Activated gamma-delta T cell treated with anti-CD3 and anti-CD28 coated beads, Interleukin-2, amount 50 U/mL, for 16 hours (primary cell): ENCODE results near the gene SORBS1.

Experiments
- DNase-seq: peaks from one replicate; pipeline ENCODE4 v3.0.0-alpha.2; 2020; ENCODE audit warnings: low read depth

Gene SORBS1

DNA sequence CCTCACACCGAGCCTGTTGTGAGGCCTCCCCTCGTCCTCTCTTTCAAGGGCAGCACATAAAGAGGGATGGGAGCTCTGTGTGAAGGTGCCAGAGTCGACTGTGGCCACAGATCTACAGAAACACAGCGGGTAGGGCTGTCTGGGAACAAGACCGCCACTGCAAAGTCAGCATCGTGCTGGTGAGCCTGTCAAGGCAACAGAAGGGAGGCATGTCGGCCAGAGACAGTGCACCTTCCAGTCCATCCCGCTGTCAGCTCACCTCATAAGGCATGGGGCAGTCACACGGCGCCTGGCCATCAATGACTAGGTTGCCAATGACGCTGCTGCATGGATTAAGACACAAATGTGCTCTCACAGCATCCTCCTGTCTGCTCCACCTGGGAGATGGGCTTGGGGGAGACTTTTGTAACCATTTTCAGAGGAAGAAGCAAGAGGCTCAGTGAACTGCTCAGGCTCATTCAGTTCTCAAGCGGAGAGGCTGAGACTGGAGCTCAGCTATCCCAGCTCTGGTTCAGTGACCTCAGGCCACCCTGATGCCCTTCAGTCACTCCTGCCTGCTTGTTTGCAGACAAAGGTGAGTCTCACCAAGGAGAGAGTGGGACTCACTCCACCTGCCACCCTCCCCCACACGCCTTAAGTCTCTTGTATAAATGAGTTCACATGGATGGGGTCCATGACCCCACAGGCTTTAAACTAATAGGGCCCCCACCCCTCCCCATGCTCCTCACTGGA is 125.5 kb downstream of the SORBS1 start:
- DNase-seq: no peak

- no peak for DNase-seq
These were observed 126.6 kb downstream of the SORBS1 start for GRCh38 chr10:95434583-95434982.

DNA sequence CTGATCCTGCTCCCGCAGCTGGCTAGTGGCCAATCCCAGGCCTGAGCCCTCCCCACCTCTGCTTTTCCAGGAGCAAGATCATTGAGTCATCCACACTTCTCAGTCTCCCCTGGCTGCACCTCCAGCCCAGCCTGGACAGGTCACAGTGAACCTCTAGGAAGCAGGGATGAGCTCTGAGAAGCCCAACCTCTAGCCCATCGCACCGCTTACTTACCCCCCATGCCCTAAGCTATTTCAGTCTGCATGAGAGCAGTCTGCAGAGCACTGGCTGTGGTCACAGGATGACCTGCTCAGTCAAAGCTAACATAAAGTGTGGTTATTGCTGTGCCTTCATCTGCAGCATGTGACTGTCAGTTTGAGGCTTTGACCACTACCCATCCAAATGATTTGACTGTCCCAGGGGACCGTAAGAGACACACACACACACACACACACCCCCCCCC is 129.2 kb downstream of the SORBS1 start:
- DNase-seq: no peak

- peak; percentile 22 for DNase-seq
These were observed 130.8 kb downstream of the SORBS1 start for GRCh38 chr10:95430231-95430951.

DNA sequence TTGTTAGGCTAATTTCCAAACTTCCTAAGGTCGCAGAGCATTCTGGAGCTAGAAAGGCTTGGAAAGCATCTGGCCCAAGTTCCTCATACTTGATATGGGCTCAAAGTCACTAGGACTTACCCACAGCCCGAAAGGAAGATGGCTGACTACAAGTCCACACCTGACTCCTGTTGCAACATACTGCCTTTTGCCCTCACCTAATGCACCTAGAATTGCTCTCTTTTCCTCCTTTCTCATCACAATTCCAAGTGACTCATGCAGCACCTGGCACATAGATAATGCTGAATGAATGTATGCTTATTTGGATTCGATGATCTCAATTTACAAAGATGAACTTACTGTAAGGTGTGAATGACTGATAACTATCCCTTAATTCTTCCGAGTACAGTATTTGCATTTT is 131.5 kb downstream of the SORBS1 start:
- no peak for DNase-seq

DNA sequence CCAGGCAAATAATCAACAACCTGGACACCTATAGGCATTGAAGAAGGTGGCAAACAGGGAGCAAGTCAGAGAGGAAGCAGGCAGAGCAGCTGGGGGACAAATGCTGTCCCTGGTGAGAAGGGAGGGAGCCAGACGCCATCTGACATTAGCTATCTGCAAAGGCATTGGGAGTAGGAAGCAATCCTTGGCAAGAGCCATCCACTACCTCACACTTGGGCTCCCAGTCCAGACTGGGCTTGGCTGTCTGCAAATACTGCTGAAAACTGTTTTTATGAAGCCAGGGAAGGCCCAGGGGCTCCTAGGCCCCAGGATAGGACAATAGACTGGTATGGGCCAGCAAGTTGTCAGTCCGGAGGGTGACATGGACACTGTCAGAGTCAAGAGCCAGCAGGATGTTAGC is 132.5 kb downstream of the SORBS1 start:
- DNase-seq: no peak

DNA sequence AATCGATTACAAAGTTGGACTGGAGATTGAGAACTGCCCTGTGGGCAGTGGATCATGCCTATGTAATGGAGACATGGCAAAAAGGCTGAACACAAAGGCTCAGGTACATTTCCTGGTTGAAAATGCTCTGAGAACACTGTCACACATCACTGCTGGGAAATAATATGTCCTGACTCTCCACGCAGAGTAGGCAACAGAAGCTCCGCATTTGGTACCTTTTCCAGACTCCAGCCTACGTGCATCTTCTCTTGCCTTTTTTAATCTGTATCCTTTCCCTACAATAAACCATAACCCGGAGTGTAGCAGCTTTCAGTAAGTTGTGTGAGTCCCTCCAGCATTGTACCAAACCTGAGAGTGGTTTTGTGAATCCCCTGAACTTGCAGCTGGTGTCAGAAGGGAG is 134.7 kb downstream of the SORBS1 start:
- no peak for DNase-seq

- no peak for DNase-seq
These were observed 135.3 kb downstream of the SORBS1 start for GRCh38 chr10:95425592-95426465.

DNA sequence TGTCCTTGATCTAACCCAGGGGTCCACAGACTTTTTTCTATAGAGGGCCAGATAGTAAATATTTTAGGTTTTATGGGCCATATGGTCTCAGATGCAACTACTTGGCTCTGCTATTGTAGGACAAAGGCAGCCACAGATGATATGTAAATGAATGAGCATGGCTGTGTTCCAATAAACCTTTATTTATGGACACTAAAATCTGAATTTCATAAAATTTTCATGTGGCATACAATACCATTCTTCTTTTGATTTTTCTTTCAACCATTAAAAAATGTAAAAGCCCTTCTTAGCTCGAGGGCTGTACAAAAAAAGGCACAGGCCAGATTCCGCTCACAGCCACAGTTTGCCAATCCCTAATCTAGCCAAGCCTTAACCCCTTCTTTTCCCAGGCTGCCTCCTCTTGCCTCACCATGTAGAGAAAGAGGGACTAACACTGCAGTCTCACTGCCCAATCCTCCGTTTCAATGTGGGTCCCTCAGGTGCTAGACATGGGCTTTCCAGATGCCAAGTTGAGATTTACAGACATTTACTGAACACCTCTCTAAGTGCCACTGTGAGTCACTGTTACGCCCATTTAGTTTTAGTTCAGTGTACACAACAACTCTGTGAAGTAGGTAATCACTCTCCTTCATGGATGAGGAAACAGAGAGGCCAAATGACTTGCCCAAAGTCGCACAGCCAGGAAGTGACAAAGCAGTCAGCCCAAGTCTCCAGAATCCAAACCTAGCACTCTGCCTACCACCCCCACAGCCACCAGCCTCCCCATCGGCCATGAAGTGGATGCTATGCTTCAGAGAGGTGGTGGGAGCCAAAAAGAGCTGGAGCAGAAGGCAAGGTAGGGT is 137.8 kb downstream of the SORBS1 start:
- DNase-seq: no peak

DNA sequence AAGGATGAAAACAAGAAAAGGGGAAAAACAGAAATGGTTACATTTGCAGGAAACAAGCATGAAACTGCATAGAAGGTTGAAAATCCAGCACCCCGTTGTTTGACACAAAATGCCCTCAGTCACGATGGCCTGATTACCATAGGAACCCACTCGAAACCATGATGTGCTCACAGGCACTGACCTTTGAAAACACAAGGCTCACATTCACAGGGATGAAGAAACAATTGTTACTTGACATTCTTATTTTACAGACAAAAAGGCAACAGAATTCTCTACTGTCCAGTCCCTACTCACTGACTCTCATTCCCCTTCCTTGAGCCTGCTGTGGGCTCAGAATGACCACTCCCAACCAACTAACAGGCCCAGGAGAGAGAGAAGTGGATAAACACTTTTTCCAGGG is 138.9 kb downstream of the SORBS1 start:
- DNase-seq: no peak

DNA sequence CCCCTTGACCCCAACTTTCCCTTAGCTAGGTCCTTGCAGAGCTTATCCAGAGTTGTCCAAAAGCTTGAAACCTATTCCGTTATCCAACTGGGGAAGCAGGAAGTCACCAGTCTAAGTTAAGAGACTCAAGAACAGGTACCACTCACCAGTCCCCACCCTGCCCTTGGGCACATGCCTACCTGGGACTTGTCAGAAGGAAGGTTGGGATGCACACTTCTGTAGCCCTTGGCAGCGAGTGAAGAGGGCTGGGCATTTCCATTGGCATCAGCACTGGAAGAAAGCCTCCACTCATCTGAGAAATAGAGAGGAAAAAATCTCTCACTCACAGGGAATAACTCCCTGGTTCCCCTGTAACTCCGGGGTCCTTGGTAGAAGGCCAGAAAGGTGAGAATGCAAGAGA is 139.4 kb downstream of the SORBS1 start:
- DNase-seq: no peak

- DNase-seq: no peak
These were observed 141.8 kb downstream of the SORBS1 start for GRCh38 chr10:95419399-95419798.

DNA sequence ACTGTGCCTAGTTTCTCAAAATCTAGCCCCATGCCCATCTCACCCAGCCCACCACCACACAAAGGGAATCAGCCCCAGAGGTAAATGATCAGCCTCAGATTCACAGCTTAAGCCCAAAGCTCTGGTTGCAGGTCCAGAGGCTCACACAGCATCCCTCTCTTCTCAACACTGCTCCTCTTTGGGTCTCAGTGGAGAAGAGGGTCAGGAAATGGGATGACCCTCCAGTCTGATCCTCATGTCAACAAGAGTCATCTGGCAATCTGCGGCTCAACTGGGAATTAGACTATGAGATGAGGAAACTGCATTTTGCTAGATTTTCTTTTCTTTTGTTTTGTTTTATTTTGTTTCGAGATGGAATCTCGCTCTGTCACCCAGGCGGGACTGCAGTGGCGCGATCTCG is 144.2 kb downstream of the SORBS1 start:
- DNase-seq: no peak

- no peak for DNase-seq
These were observed 144.9 kb downstream of the SORBS1 start for GRCh38 chr10:95416270-95416669.

DNA sequence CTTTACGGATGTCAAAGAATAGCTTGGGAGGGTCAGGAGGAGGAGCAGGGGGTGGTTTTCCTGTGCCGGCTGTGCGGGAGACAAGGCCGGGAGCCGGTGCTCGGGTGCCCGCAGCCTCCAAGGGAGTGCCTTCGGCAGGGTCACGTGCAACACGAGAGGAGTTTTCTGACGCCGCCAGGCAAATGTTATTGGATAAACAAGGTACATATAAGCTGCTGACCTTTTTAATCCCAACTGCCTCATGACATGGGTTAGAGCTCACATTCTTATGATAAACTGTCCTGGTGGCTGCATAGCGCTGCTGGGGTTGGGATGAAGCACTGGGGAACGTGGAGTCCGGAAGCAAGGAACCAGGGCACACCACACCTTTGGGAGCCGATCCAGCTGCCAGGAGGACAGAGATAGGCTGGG is 145.5 kb downstream of the SORBS1 start:
- no peak for DNase-seq

DNA sequence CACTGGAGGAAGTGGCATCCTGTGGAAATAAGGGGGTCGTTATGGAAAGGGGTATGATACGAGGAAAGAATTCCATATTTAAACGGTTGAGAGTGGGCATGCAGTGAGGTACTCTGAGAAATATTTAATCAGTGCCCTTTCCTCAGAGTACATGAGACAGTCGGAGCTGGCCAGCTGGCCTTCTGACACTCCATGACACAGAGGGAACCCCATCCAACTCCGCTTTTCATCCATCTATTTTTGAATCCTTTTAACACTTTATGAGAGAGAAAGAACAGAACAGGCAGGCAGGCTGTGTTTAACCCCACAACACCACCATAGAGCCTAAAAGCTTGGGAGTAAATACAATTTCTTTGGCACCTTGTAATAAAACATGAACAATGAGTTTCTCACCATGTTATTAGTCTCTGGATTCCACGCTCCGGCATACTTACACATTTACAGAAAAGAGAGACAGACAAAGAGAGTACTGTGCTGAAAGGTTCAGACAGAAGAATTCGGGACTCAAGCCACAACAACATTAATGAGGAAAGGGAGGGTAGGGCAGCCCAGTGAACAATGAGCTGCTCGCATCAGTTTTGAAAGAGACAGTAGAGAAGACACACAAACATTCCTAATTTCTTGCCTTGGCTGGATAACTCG is 146.2 kb downstream of the SORBS1 start:
- no peak for DNase-seq

GRCh38 chr10:95414016-95414830 is 146.9 kb downstream of the SORBS1 start:
- DNase-seq: no peak

DNA sequence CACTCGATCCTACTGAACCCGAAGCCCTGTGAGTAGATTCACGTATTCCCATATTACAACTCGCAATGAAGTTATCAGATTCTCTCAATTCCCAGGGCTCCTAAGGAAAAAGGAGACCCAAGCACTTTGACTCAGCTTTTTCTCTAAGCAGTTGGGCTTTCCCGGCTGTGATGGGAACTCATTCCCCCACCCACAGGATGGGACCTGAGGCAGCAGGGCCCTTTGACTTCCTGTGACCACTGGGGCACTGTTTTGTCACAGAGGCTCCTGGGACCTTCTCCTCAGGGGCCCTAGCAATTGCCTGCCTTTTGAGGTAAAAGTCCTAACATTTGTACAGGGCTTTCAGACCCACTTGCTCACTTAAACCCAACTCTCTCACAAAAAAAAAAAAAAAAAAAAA is 147.6 kb downstream of the SORBS1 start:
- DNase-seq: no peak

GRCh38 chr10:95411635-95412034 is 149.5 kb downstream of the SORBS1 start:
- DNase-seq: no peak
